Measurements from ENCODE around the gene RTKN2. TPM values are rescaled to one million over a fixed set of nuclear protein-coding genes. Genes with fewer than 3 reads are reported as not detected.

The RTKN2 gene
- total RNA-seq, 4 donors from 2014 or later: 0.30 TPM; not detected in 3

DNA sequence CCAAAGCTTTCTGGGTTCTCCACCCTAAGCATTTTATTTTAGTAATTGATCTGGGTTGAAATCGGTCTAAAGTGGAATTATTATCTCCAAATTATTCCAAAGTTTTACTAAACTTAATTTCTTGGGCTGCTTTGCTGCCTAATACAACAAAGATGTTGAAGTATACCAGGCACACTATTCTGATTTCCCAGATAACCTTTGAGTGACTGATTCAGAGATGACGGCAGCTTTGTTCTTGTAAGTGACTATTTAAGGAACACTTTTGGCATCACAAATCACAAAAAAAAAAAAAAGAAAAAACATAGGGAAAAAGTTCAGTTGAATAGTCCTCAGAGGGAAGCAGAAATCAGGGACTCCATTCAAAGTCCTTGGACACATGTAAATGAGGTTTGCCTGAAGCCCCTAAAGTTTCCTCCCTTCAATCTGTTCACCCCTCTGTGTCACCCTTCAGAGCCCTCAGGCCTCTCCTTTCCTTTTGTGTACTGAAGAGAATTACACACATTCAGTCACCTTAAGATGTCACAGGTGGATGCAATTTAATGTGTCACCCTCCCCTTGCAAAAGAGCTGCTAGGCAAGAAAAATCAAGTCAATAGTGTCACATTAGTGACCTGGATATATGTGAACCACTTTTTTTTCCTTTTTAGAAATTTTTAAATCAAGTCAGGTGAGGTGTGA lies 81.5 kb downstream of the RTKN2 start:
- no peaks in the 10 kb centered on the region for H3K36me3 ChIP-seq
- no peaks in the 10 kb centered on the region for H3K27me3 ChIP-seq
- H3K9me3 ChIP-seq: no peaks in the 10 kb centered on the region
- 61 to 65% methylated on average over 2 of the region's 2 CpGs for WGBS, 2 donors
- H3K27ac ChIP-seq: no peak overlapping the region
- H3K4me1 ChIP-seq: peaks cover 0 to 8% (median 0%) of the 10 kb centered on the region in 4 donors
- no peak for DNase-seq (ENCODE audit: low spot score in 2 of 2)
- TF ChIP-seq, protein P1, sequence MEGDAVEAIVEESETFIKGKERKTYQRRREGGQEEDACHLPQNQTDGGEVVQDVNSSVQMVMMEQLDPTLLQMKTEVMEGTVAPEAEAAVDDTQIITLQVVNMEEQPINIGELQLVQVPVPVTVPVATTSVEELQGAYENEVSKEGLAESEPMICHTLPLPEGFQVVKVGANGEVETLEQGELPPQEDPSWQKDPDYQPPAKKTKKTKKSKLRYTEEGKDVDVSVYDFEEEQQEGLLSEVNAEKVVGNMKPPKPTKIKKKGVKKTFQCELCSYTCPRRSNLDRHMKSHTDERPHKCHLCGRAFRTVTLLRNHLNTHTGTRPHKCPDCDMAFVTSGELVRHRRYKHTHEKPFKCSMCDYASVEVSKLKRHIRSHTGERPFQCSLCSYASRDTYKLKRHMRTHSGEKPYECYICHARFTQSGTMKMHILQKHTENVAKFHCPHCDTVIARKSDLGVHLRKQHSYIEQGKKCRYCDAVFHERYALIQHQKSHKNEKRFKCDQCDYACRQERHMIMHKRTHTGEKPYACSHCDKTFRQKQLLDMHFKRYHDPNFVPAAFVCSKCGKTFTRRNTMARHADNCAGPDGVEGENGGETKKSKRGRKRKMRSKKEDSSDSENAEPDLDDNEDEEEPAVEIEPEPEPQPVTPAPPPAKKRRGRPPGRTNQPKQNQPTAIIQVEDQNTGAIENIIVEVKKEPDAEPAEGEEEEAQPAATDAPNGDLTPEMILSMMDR (IDR thresholded peaks at IDR 0.05): no peak
- TF ChIP-seq EP300 (IDR thresholded peaks at IDR 0.05) (no peak), POLR2A (IDR thresholded peaks at IDR 0.05) (no peak)
- no peak overlapping the region for H3K4me3 ChIP-seq

DNA sequence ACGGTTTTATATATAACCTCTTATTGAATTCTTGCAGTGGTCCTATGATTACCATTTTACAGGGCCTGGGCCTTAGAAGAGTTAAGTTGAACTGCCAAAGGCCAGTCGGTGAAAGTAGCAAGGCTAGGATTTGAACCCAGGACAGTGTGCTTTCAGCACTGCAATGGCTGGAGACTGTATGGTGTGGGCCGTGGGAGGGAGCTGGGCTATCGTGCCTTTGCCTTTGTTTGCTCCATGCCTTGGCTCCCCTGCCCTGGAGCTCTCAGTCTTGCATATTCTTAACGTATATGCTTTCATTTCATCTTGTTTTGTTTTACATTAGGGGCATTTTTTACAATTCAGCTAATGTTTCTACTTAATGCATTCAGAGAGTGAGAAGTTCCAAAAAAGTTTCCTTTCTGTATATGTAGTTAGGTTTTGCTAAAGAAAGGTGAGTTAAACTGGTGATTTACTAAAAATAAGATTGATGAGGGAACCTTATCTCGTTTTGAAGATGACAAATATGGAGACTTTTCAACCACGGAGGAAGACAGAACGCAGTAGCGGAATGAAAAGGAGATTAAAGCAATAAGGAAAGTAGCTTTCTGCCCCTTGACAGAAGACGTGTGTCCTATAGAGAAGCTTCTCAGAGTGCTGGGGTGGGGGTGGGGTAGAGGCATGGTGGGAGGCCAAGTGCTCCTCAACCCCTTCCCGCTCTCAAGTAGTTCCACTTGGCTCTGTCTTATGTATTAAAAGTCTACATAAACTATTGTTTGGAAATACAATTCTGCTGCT lies 82.5 kb downstream of the RTKN2 start:
- 83 to 85% methylated on average over 11 of the region's 11 CpGs for WGBS, 2 donors

DNA sequence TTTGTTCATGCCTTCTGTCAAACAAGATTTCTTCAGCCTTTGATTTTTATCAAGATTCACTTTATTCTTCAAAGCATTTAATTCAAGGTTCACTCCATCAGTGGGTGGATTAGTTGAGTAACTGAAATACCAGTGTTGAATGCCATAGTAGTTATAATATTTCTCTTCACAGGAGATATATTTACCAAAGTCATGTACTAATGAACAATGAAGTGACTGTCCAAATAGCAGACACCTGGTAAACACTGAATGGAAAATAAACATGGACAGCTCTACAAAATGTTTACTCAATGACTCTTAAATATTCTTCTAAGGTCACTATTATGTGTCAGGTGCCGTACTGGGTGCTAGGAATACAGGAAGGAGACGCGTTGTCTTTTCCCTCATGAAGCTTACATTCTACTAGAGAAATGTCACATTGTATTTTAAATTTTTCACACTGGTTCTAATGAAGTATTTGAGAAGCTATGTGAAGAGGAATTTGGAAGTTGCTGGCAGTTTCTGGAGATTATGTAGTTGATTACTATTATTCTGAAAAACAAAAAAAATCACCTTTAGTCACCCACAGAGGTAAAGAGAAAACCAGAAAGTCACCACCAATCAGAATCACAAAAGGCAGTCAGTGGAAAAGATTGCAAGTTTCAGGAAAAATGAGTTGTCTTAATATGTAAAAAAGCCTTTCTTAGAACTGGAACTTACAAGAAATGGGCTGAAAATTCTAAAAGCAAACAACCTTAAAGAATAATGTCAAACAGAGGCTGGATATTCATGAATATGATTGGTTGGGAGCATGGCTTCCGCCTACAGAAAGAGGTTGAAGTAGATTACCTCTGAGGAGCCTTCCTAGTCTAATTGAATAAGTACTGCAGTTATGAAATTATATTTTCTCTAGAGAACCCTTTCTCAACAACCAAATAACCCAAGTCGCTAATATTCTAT lies 84.5 kb downstream of the RTKN2 start:
- no peak for DNase-seq (ENCODE audit: low spot score in 2 of 2)
- TF ChIP-seq POLR2A (IDR thresholded peaks at IDR 0.05) (no peak), EP300 (IDR thresholded peaks at IDR 0.05) (no peak)
- TF ChIP-seq, protein P1 (IDR thresholded peaks at IDR 0.05): no peak
- Histone ChIP-seq H3K27me3 (no peaks in the 10 kb centered on the region), H3K4me3 (no peak overlapping the region), H3K9me3 (peaks cover 0 to 4% (median 0%) of the 10 kb centered on the region in 4 donors), H3K4me1 (peaks cover 0 to 8% (median 0%) of the 10 kb centered on the region in 4 donors), H3K36me3 (no peaks in the 10 kb centered on the region), H3K27ac (no peak overlapping the region)
- WGBS, 2 donors: 88 to 93% methylated on average over 5 of the region's 5 CpGs

More for the DNA sequence above, 82.5 kb downstream of the RTKN2 start:
- DNase-seq (ENCODE audit: low spot score in 2 of 2): no peak
- Histone ChIP-seq H3K9me3 (no peaks in the 10 kb centered on the region), H3K36me3 (no peaks in the 10 kb centered on the region), H3K27ac (no peak overlapping the region), H3K4me3 (no peak overlapping the region), H3K27me3 (no peaks in the 10 kb centered on the region), H3K4me1 (peaks cover 0 to 8% (median 0%) of the 10 kb centered on the region in 4 donors)
- TF ChIP-seq EP300 (IDR thresholded peaks at IDR 0.05) (no peak), POLR2A (IDR thresholded peaks at IDR 0.05) (no peak)
- TF ChIP-seq, protein P1 (IDR thresholded peaks at IDR 0.05): no peak

DNA sequence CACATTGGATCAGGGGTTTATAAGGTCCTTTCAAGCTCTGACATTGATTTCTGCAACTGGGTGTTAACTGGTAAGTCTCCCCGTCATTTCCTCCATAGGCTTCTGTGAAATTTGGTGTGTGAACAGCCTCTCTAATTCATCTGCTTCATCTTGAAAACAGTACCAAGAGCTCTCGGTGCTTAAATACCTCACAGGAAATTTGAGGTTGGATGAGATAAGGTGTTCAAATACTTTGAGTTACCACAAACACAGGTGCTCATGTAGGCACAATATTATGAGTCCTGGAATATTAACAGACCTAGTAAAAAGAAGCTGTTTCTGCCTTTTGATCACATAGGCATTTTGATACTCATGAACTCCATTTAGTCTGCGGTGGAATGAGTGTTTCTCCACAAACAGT lies 85.2 kb downstream of the RTKN2 start:
- Histone ChIP-seq H3K9me3 (peaks cover 0 to 4% (median 0%) of the 10 kb centered on the region in 4 donors), H3K36me3 (no peaks in the 10 kb centered on the region), H3K4me3 (no peak overlapping the region), H3K4me1 (peaks cover 0 to 8% (median 0%) of the 10 kb centered on the region in 4 donors), H3K27ac (no peak overlapping the region), H3K27me3 (no peaks in the 10 kb centered on the region)
- TF ChIP-seq, protein P1 (IDR thresholded peaks at IDR 0.05): no peak
- no peak for TF ChIP-seq EP300 (IDR thresholded peaks at IDR 0.05)
- no peak for TF ChIP-seq POLR2A (IDR thresholded peaks at IDR 0.05)
- 75 to 87% methylated on average over 3 of the region's 3 CpGs for WGBS, 2 donors
- no peak for DNase-seq (ENCODE audit: low spot score in 2 of 2)
